GM18867 (cell line): Measurements from ENCODE around the gene CAMKK2.
"Not testable (repeated sequence)": the region's sequence is repeated elsewhere in the genome, so short reads cannot be mapped to it uniquely, and the experiment has no call there.

Source experiments
- ATAC-seq: cut with Tn5 transposase; IDR thresholded peaks from one replicate; pipeline ENCODE4 v1.9.1; 2021; ENCODE audit warnings: mild to moderate bottlenecking, moderate library complexity; ENCODE audit not compliant: unreplicated experiment

The CAMKK2 gene

DNA sequence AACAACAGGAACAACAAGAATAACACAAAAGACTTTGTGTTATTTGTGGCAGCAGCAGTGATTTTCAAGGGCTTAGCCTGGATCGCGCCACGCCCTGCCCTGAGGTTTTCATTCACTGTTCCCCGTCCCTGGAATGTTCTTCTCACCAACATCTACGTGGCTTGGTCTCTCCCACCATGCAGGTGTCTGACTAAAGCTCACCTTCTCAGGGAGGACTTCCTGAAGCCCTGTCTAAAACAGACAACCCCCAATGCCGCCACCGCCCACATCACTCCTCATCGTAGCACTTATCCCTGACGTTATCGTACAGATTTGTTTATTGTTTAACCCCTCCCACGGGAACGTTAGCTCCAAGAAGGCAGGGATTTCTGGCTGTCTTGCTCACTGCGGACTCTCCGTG, 46.1 kb downstream of the CAMKK2 start:
- no peak for ATAC-seq

DNA sequence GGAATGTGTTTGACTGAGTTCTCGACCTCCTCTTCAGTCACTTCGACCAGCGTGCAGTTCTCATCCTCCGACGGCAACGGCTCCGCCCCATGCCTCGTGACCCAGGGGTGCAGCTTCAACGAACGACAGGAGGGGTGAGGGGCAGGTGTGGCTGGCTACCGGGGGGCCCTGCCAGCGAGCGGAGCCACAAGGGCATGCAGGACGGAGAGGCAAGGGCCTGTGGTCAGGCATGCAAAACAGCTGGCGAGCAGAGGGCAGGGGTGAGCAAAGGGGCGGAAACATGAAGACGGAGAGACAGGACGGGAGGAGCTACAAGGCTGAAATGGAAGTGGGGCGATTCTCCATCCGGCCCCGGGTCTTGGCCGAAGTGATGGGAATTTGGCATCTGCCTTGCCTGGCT, 47.9 kb downstream of the CAMKK2 start:
- ATAC-seq, result peak; percentile 91

DNA sequence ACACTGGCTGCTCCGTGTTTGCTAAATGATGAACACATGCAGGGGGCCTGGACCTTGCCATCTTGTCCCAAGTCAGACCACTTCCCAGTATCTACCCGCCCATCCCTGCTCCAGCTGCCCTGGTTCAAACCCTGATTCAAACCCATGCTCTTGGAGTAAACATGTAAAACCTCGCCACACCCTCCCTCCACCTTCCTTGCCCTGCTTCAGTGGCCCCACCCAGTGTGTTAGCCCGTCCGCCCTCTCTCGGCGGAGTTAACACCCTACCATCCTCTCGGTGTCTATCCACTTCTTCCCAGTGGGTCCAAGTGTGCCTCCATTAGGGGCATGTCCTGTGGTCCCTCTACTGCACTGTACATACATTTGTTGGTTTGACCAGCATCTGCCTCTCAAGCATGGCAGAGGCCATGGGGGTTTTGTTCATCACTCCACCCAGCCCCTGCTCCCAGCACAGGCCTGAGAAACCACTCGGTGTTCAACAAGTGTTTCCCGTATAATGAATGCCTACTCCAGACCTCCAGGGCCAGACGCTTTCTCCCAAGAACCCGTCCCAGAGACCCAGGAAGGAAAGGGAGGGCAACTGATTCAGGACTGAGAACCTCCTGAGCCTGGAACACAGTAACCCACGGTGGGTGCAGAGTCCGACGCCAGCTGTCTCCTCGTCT, 49.5 kb downstream of the CAMKK2 start:
- ATAC-seq, result no peak

DNA sequence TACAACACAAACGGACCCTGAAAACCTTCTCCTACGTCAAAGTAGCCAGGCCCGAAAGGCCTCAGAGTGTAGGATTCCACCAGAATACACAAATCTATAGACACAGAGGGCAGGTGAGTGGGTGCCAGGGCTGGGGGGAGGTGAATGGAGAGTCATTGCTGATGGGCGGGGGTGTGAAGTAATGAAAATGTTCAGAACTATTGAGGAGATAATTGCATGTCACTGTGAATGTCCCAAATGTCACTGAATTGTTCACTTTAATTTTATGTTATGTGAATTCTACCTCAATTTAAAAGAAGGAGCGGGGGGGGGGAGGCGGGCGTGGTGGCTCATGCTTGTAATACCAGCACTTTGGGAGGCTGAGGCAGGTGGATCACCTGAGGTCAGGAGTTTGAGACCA, 50.6 kb downstream of the CAMKK2 start:
- no peak for ATAC-seq

DNA sequence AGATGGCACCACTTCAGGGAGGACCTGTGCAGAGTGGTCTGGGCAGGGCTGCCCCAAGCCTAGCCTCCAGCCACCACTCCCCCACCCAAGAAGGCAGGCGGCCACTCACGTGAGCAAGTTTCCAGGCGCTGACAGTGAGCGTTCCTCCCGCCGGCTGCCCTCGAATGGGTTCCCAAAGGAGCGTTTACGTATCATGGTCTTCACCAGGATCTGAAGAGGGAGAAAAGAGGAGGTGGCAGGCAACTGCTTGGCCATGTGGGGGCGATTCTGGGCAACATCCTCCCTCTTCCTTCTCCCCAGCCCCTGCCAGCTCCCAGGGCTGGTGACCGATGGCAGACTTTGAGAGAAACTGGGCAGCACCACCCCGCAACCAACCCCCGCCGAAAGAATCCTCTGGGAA, 51.5 kb downstream of the CAMKK2 start:
- ATAC-seq, result no peak

DNA sequence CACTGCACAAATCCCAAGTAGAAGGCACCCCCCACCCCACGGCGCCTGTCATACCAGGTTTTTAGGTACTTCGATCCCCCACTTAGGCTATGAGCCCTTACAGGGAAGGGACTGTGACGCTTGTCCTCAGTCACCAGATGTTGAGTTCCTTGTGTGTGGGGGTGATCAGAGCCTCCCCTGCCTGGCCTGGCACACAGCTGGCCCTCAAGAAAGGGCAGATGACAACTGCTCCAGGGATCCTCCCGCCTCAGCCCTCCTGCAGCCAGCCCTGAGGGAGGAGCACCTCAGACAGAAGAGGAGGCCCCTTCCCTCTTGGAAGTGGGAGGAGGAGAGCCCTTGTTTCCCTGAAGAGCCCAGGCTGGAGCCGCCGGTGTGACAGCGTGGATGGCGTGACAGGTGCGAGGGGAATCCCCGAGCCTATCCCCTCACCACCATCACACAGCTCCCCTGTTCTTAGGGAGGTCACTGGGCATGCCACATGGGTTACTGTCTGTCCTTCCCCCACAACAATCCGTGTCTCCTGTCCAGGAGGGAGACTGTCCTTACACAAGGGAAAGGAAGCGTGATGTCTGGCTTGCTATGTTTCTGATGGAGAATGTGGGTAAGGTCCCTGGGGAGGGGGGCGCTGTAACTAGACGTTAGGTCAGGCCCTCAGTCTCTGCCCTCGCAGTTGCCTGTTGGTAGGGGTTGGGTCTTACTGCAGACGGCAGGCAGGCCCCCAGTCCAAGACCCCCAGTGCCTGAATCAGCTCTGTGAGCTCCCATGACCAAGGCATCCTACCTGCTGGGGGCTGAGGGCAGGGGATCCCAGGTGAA, 55.1 kb downstream of the CAMKK2 start:
- no peak for ATAC-seq

DNA sequence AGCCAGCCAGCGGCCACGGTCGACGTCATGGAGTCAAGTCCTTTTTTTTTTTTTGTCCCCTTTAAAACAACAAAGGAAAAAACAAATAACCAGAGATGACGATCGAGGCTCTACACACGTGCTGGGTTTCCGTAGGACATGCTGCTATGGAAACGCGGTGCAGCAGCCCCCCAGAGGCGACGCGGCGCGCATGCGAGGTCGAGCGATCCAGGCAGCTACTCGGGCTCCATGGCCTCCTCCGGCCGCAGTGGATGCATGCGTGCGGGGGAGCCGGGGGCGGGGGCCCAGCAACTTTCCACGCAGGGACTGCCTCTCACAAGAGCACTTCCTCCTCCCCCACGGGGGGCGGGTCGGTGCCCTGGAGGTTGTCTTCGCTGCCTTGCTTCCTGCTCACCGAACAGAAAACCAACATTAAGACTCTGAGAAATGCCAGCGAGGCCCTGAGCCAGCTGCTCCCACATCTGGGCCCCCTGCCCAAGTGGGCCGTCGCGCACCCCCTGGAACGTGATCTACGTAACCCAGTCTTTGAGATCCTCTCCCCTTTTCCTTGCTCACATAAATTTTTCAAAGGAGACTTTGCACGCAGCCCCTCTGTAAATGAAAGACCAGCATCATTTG, 55.9 kb downstream of the CAMKK2 start:
- no peak for ATAC-seq

DNA sequence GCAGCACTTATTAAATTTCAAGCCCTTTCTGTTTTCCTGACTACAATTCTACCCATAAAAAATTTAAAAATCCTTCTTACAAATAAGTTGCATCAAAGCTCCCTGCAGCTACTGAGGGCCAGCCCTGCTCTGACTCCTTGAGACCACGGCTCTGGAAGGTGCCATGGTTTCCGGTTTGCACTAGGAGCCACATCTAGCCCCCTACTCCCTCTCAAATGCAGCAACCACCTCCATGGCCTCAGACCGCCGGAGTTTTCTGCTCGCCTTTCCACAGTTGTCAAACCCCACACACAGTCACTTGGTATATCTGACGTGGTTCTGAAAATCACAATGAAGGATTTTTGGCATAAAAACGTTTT, 56.5 kb downstream of the CAMKK2 start:
- no peak for ATAC-seq

DNA sequence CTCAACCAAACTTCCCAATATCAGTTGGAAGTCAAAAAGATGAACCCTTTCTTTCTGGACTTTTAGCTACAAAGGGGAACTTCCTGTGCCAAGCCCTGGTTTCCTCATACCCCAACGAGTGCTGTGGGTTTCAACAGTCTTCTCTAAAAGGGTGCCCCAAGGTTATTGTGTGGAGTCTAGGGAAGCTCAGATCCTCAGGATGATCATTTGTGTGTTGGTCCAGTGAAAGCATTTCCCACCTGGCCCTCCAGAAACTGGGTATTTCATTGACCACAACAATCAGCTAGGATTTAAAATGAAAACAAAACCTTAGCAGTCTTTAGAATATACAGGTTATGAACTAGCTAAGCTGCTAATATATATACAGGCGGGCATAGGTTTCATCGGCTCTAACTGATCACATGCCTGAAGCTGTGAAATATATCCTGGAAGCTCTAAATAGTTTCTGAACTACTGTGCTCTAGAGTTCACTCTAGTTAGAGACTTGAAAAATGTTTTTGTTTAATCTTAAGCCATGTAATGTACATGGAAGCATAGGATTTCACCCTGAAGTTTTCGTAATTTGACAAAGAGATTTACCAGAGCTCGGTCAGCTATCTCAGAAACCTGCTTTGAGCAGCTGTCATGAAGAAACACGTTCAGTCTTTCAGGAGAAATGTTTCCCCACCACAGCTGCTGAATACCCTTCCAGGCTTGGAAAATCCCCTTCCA, 57.0 kb downstream of the CAMKK2 start:
- ATAC-seq, result no peak

DNA sequence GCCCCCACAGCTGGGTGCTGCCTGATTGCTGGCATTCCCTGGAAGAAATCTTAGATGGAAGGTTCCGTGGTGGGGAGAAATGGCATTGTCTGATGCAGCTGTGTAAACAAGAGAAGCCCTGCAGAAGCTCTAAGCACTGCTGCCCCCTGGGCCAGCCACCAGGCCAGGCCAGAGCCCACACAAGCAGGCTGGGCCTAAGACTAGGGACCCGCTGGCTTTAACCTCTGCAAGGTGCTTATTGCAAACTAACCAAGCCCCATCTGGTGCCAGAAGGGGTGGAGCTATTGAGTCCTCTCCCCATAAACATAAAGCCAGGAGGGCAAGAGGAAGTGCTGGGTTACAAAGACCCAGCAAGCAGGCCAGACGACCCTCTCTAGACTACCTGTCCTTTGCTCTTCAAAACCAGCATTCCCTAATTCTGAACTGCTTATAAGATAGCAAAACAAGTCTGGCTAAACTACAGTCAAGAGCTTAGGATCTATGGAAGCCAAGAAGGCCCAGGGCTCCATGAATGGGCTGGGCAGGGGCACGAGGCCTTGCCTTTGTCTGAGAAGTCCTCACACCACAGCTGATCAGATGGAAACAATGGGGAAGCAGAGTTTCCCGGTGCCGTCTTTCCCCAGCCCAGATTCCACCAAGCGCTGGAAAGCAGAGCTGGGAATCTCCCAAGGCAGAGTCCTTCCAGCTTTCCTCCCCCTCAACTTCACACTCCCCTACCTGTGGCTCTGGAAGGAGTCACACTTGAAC, 57.7 kb downstream of the CAMKK2 start:
- ATAC-seq, result no peak

DNA sequence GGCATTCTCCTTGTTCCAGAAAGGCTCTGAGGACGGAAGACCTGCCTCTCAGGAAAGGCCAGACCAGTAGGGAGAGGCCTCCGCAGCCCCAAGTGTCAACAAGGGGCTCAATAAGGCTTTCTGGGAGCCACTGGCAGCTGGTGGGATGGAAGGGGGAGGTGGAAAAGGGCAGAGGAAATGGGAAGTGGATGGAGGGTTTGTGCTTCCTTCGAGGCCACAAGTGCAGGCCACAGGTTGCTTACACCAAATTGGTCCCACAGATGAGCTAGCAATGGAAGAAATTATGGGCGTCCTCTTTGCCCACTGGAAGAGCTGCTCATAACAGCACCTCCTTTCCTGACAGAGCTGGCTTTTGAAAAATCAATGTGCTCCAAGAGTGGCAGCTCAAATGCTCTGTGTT, 58.4 kb downstream of the CAMKK2 start:
- no peak for ATAC-seq

DNA sequence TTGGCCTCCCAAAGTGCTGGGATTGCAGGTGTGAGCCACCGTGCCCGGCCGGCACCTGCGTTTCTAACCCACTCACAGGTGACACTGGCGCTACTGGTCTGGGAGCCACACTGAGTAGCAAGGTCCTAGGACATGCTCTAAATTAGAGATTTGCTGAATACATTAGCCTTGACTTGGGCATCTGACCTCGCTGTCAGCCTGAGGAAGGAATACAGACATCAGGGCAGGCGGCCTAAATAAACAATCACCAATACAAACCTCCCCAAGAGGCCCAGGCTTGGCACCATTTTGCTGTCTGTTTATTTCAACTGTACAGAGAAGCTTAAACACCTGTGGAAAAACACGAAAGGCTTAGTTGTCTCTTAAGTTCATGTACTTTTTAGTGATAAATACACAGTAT, 59.1 kb downstream of the CAMKK2 start:
- ATAC-seq, result no peak

DNA sequence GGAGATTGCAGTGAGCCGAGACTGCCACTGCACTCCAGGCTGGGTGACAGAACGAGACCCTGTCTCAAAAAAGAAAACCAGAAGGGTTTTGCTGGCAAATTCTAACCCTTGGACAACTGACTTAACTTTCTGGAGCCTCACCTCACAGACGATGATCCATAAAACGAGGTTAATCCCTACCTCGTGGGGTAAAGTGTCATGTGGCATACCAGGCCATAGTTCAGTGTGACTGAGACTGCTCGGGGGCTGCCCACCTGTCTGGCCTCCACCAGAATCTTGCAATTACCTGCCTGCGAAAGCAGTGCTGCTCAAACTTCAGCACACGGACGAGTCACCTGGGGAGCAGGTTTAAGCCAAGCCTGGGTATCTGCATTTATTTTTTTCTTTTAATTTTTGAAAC, 59.7 kb downstream of the CAMKK2 start:
- ATAC-seq, result no peak

DNA sequence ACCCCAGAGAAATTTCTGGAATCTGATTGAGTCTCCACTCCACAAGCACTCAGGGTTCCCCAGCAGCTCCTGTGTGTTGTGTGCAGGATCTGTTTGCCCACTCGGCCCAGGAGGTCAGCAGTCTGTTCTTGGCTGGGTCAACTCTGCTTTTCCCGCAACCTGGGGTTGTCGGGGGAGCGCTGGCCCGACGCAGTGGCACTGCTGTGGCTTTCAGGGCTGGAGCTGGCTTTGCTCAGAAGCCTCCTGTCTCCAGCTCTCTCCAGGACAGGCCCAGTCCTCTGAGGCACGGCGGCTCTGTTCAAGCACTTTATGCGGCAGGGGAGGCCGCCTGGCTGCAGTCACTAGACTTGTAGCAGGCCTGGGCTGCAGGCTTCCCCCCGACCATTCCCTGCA, 62.9 kb downstream of the CAMKK2 start:
- no peak for ATAC-seq

DNA sequence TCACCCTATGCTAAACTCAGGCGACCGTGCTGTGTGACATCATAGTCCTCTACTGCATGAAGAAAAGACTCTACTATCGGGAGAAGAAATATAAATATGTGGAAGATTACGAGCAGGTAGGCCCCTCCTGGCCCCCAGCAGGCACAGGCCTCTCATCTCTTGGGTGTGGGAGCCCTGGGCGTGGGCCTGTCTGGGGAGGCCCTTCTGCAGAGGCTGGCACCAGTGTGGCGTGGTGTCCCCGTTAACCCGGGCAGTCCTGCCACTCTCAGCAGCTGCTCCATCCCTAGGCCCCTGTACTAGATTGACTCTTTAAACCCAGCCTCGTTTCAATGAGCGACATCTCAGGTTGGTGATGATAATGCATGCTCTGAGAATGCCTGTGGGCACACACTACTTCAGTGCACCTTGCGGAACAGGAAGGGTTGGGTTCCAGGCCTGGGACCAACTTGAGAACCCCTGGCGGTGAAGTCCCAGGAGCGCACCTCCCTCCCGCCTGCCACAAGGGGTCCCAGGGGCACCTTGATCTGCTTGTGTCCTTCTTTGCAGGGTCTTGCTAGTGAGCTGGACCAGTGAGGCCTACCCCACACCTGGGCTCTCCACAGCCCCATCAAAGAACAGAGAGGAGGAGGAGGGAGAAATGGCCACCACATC, 63.4 kb downstream of the CAMKK2 start:
- ATAC-seq, result no peak

DNA sequence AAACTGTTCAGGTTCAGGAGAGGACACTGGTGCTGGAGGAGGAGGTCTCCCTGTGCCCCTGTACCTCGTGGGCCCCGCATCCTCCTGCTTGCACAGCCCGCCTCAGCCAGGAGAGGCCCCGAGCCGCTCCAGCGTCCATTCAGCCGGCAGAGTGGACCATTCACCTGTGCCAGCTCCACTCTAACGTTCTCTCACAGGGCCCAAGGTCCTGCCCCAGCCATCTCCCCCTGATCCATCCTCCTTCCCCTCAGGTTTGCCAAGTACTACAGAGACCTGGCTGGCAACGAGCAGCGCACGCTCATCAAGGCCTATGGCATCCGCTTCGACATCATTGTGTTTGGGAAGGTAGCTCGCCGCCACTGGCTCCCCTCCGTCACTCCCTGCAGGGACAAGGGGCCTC, 64.3 kb downstream of the CAMKK2 start:
- ATAC-seq, result no peak

DNA sequence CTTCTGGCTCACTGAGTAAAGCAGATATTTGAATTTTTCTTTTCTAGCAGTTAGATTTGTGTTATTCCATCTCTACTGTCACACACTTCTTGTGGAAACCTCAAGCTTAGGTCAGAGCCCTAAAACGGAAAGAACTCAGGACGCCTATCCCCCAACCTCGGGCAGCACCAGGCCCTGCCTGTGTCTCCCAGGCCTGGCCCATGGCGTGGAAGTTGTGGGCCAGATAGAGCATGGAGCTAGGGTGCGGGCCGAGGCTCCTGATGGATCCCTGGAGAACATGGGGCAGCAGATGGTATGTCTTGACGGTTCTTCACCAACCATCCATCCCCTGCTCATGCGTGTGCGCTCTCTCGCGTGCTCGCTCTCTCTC, 66.0 kb downstream of the CAMKK2 start:
- ATAC-seq, result no peak

DNA sequence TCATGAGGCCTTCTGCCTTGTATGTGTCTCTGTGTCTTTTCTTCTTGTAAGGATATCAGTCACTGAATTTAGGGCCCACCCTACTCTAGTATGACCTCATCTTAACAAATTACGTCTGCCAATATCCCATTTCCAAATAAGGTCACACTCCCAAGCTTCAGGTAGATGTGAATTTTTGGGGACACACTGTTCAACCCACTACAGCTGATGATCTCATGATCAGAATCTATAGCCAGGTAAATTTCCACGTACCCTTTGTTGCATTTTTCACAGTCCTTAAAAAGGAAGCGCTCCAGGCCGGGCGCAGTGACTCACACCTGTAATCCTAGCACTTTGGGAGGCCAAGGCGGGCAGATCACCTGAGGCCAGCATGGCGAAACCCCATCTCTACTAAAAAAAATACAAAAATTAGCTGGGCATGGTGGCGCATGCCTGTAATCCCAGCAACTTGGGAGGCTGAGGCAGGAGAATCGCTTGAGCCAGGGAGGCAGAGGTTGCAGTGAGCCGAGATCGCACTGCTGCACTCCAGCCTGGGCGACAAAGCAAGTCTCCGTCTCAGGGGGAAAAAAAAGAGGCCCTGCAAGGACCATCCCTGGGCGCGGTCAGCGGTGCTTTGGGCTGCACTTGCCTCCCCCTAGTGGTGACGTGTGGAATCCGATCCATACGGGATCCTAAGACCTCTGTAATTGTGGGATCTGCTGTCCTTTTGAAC, 66.5 kb downstream of the CAMKK2 start:
- ATAC-seq, result not testable (repeated sequence)

DNA sequence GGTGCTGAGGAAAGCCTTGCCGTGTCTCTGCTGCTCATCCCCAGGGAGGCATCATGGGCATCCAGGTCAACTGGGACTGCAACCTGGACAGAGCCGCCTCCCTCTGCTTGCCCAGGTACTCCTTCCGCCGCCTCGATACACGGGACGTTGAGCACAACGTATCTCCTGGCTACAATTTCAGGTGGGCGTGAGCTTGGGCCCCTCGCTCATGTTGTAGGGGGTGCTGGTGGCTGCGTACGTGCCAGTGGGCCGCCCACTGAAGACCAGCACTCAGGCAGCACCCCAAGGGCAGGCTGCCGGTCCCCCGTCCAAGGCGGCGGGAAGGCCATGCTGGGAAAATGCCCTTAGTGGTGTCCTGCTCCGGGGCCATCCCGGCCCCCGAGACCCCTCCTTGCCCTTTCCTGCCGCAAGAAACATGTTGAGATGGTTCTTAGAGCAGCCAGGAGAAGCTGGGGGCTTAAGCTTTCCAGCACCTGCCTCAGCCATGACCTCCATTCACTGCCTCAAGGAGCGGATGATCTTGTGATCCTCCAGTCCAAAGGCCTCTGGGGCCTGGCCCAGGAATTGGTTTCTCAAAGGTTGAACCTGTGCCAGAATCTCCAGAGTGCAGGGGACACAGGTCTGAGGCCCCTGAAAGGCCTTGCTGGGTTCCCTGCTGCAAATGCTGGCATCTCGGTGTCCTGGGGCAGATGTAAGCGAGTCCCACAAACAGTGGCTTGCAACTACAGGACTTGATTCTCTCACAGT, 67.4 kb downstream of the CAMKK2 start:
- ATAC-seq, result no peak
